Choroid plexus epithelial cell (primary cell): Measurements from ENCODE around the gene SYNGR1.
"Not testable (repeated sequence)": the region's sequence is repeated elsewhere in the genome, so short reads cannot be mapped to it uniquely, and the experiment has no call there.

ENCODE experiments used
- DNase-seq: peaks from one replicate; pipeline ENCODE4 v3.0.0-alpha.2; 2010; ENCODE audit warnings: low read depth
- H3K4me3 ChIP-seq: 2 replicates; pipeline ENCODE4 v1.5.1; 2011; ENCODE audit warnings: low read depth, mild to moderate bottlenecking, control low read depth, low read length, moderate library complexity
- TF ChIP-seq, protein P1 (sequence below): conservative IDR thresholded peaks from 2 replicates; pipeline ENCODE4 v1.5.1; 2011; ENCODE audit warnings: low read depth, mild to moderate bottlenecking, control low read depth, inconsistent platforms, low read length, moderate library complexity

Gene SYNGR1

DNA sequence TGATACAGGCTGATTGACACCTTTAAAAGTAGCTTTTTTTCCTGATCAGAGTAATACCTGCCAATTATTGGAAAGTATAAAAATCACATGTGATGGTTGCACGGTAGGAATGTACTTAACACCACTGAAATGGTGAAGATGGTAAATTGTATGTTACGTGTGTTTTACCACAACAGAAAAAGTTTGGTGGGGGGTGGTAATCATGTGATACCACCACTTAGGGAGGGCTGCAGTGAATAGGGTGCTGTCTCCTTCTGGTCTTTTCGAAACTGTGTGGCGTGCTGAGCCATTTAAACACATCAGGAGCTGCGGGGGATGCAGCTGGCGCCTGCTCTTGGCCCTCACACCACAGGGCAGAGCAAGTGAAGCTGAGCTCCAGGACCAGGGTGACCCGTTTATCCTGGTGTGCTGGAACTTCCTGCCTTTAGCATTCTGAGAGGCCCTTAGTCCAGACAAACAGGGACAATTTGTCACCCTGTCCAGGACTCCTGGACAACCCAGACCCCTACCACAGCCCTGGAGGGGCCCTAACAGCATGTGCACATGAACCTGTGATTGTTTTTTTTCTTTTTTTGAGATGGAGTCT is 2.6 kb downstream of the SYNGR1 start:
- no peak for DNase-seq
- H3K4me3 ChIP-seq = no peak overlapping the region
- TF ChIP-seq, protein P1, sequence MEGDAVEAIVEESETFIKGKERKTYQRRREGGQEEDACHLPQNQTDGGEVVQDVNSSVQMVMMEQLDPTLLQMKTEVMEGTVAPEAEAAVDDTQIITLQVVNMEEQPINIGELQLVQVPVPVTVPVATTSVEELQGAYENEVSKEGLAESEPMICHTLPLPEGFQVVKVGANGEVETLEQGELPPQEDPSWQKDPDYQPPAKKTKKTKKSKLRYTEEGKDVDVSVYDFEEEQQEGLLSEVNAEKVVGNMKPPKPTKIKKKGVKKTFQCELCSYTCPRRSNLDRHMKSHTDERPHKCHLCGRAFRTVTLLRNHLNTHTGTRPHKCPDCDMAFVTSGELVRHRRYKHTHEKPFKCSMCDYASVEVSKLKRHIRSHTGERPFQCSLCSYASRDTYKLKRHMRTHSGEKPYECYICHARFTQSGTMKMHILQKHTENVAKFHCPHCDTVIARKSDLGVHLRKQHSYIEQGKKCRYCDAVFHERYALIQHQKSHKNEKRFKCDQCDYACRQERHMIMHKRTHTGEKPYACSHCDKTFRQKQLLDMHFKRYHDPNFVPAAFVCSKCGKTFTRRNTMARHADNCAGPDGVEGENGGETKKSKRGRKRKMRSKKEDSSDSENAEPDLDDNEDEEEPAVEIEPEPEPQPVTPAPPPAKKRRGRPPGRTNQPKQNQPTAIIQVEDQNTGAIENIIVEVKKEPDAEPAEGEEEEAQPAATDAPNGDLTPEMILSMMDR = no peak

DNA sequence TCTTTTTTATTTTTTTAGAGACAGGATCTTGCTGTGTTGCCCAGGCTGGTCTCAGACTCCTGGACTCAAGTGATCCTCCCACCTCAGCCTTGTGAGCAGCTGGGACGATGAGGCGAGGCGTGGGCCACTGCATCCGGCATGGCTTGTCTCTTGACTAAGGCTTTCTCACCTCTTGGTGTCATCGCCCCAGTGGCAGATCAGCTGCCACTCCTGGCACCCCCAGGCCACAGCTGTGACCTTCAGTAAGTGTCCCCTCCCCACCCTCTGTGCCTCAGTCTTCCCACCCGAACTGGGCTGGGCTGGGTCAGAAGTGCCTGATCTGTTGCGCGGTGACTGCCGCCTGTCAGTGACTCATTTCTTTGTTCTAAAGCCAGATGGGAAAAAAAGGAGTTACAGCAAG is 3.6 kb downstream of the SYNGR1 start:
- TF ChIP-seq, protein P1 = no peak
- H3K4me3 ChIP-seq = no peak overlapping the region
- DNase-seq = peak; percentile 24

DNA sequence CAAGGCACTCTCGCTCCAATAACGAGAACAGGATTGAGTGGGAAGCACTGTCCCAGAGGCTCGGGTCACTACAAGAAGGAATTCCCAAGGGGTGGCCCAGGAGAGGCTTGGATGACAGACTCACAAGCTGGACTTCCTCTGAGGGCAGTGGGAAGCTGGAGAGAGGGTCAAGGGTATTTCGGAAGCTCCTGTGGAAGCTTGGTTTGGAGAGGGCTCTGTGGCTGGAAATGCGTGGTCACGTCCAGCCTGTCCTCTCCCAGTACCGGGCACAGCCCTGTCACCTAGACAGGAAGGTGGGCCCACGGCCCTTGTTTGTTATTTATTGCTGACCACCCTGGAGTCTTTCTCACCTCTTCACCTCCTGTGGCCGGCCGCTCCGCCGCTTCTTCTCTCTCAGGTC is 5.3 kb downstream of the SYNGR1 start:
- no peak overlapping the region for H3K4me3 ChIP-seq
- no peak for DNase-seq
- TF ChIP-seq, protein P1 = no peak

DNA sequence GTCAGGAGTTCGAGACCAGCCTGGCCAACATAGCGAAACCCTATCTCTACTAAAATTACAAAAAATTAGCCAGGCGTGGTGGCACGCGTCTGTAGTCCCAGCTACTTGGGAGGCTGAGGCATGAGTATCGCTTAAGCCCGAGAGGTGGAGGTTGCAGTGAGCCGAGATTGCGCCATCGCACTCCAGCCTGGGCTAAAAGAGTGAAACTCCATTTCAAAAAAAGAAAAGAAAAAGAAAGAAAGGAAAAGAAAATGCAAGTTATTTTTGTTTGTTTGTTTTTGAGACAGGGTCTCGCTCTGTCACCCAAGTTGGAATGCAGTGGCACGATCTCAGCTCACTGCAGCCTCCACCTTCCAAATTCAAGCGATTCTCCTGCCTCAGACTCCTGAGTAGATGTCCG is 6.0 kb downstream of the SYNGR1 start:
- not testable (repeated sequence) for H3K4me3 ChIP-seq, DNase-seq

DNA sequence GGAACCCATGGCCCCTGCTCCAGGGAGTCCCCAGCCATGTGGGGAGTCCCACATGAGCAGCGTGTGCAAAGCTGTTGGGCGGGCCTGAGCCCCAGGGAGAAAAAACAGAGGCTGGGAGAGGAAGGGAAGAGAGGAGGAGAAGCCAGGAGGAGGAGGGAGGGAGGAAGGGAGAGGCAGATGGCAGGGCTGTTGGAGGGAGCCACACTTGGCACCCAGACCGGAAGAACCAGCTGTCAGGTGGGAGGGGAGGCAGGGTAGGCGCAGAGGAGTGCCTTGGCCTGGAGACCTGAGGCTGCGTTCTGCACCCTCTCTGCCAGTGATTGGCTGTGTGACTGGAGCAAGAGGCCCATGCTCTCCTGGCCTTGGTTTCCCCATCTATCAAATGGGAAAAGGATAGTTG is 6.7 kb downstream of the SYNGR1 start:
- TF ChIP-seq, protein P1 = no peak
- no peak for DNase-seq
- no peak overlapping the region for H3K4me3 ChIP-seq

DNA sequence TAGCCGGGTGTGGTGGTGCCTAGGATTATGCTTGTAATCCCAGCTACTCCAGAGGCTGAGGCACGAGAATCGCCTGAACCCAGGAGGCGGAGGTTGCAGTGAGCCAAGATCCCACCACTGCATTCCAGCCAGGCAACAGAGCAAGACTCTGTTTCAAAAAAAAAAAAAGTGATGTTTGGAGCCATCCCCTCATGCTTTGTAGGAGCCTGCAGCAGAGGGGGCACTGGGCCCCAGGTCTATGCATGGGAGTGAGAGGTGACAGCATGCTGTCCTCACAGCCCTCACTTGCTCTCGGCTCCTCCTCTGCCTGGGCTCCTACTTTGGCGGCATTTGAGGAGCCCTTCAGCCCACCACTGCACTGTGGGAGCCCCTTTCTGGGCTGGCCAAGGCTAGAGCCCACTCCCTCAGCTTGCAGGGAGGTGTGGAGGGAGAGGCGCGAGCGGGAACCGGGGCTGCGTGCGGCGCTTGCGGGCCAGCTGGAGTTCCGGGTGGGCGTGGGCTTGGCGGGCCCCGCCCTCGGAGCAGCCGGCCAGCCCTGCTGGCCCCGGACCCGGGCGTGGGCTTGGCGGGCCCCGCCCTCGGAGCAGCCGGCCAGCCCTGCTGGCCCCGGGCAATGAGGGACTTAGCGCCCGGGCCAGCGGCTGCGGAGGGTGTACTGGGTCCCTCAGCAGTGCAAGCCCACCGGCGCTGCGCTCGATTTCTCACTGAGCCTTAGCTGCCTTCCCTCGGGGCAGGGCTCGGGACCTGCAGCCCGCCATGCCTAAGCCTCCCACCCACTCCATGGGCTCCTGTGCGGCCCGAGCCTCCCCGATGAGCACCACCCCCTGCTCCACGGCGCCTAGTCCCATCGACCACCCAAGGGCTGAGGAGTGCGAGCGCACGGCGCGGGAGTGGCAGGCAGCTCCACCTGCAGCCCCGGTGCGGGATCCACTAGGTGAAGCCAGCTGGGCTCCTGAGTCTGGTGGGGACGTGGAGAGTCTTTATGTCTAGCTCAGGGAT is 7.6 kb downstream of the SYNGR1 start:
- DNase-seq, H3K4me3 ChIP-seq: not testable (repeated sequence)

DNA sequence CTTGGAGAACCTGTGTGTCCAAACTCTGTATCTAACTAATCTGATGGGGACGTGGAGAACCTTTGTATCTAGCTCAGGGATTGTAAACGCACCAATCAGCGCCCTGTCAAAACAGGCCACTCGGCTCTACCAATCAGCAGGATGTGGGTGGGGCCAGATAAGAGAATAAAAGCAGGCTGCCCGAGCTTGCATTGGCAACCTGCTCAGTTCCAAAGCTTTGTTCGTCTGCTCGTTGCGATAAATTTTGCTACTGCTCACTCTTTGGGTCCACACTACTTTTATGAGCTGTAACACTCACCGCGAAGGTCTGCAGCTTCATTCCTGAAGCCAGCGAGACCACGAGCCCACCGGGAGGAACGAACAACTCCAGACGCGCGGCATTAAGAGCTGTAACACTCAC is 8.4 kb downstream of the SYNGR1 start:
- not testable (repeated sequence) for DNase-seq

DNA sequence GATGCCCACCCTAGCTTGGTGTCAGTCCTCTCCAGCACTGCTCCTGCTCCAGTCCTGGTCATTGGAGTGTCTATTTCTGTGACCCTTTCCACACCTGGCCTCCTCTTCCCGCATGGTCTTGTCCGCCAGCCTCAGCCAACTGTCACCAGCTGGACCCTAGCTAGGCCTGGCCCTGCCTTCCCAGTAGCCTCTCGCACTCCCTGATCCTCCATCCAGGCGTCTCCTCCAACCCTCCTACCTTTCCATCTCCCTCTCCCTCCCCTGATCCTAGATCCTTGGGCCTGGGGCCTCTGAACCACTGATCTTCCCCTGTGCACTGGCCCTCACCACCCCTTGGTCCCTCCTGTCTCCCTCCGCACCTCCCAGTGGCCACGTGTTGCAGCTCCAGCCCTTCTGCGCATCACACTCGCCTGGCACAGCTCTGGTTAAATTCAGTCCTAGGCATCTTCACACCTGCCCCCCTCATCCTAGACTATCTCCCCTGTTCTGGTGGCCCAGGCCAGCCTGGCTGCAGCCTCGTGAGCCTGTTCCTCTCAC is 9.9 kb downstream of the SYNGR1 start:
- H3K4me3 ChIP-seq = no peak overlapping the region
- no peak for DNase-seq
- TF ChIP-seq, protein P1 = no peak

More for the DNA sequence above, 8.4 kb downstream of the SYNGR1 start:
- not testable (repeated sequence) for H3K4me3 ChIP-seq
